ENCODE results near the gene ATP8A2.

Gene ATP8A2

GRCh38 chr13:25886438-25887214 lies 514.9 kb downstream of the ATP8A2 start:
- no peak for DNase-seq (ENCODE audit: low spot score)

DNA sequence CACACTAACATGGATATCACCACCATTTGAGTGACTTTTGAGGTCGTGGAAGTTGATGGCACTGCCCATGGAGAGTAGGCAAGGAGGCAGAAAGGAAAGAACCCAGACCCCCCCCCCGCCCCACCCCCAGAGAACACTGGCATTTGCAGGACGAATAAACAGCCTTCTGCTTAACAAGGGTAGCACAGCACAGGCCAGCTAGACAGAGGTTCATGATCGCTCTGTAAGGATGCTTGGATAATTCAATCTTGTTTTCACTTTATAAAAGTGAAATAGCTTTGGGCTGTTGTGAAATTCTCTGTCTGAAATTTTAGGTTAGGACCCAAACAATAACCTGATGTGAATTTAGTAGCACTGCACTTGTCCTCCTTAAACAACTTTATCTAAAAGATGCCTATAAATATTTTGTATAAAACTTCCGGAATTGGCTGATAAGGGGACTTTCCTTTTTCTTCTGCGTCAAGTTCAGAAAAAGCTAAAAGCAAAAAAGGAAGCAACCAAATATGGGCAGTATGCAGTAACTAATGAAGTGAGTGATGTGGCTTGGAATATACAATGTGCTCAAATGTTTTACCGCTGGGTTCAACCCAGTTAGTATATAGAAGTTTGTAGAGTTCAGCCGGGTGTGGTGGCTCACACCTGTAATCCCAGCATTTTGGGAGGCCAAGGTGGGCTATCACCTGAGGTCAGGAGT lies 516.3 kb downstream of the ATP8A2 start:
- no peak for DNase-seq (ENCODE audit: low spot score)

DNA sequence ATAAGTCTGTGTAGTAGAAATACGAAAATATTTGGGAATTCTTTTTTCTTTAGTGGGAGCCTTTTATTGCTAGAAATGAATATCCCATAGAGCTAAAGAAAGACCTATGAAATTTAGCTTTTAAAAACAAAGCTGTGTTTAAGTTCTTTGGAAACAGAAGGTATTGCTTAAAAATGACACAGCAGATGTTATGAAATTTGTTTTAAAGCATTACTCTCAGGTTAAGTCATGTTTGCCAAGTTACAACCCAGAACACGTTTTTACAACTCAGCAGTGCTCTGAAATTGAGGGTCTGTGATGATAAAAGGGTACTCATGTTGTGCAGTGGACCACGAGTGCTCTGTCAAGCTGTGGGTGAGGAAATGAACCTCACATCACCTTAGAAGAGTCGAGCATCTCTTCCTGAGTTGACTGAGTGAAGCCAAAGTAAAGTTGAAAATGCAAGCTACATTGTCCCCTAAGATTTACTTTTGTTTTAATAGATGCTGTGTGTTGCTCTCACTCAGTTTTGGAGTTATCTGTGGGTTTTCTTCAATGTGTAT lies 519.0 kb downstream of the ATP8A2 start:
- DNase-seq (ENCODE audit: low spot score): no peak

DNA sequence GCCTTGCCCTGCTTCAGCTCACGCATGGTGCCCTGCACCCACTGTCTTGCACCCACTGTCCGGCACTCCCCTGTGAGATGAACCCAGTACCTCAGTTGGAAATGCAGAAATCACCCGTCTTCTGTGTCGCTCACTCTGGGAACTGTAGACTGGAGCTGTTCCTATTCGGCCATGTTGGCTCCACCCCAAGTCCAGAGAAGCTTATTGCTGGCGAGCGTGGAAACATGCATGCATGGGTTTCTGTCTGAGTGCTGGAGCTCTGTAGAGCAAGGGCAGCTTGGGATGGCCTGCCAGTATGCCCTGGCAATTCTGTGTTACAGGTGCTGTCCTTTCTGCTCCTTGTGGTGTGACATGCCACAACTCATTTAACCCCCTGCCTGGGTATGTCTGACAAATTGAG lies 527.2 kb downstream of the ATP8A2 start:
- DNase-seq (ENCODE audit: low spot score): no peak

DNA sequence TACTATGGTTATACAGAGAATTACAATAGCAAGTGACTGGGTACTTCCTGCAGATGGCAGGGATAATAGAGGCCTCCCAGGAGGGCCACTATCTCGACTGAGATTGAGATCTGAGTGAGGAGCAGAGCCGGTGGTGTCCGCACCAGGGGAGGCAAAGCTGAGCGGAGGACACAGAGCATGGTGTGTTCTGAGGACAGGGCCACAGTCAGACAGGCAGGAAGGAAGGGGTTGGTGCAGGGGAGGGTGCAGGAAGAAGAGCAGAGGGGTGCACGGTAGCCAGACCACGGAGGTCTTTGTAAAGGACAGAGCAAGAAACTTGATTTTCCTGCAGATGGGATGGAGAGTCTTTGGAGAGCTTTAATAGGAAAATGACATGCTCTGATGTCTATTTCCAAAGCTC lies 527.7 kb downstream of the ATP8A2 start:
- no peak for DNase-seq (ENCODE audit: low spot score)

DNA sequence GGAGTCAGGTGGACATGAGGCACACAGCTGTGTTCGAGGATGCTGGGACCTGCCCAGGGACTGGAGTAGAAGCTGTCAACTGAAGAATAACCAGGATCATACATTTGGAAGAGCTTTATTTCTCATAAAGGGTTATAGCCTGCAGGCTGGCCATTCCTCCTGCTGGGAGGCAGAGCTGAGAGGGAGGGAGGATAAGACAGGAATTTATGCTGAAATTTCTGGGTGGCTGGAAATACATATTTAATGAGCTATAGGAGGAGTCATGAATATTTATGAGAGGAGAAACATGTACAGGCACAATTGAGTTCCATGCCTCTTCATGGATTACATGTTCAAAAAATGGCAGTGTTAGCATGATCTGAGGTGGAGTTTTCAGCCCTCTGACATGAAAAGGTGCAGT lies 528.2 kb downstream of the ATP8A2 start:
- no peak for DNase-seq (ENCODE audit: low spot score)

DNA sequence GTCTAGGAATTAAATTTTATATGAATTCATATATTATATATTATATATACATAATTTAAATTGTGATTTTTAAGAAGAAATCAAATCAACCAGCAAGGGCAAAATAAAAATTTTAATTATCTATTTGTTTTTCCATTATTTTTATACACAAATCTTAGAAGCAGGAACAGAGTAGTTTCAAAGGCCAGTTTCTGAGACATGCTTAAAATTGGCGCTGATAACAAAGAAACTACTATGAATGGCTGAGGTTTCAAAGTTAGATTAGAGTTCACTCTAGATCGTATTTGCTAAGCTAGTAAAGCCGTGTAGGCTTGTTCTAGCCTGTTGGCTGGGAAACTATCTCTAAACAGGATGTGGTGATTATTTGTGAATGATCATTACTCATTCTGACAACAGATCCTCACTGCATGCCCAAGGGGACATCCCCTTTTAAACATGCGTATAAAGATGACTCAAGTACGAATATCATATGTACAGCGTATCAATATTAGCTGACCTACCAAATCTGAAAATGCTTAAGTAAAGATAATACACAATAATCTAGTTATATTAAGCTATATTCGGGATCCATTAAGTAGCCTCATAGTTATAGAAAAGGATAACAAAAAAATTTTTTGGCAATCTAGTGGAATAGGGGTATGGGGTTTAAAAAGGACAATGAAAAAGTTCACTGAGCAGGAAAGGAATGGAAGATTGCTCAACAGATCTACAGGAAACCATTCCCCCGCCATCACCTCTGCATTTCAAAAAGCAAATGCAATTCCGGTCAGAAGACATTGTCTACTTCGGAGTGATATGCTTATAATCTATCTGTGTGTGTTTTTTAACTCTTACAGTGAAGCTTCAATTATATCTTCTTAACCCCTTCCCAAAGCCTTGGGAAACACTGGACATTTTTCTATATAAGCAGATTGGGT lies 529.9 kb downstream of the ATP8A2 start:
- DNase-seq (ENCODE audit: low spot score): no peak

DNA sequence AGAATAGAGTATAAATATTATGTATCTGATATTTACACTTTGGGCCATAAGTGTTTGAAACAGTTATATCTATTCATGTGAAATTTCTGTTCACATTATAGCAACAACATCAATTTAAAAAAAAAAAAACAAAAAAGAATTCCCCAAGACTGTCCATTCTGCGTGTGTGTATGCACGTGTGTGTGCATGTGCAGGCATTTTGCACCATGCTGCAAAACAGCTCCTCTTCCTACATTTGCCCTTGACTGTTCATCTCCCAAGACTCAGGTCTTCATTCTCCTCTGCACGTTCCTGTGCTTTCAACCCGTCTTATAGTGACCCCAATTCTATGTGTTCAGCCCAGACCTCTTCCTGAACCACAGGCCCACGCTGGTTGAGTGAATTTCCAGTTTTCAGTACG lies 530.7 kb downstream of the ATP8A2 start:
- DNase-seq (ENCODE audit: low spot score): no peak

DNA sequence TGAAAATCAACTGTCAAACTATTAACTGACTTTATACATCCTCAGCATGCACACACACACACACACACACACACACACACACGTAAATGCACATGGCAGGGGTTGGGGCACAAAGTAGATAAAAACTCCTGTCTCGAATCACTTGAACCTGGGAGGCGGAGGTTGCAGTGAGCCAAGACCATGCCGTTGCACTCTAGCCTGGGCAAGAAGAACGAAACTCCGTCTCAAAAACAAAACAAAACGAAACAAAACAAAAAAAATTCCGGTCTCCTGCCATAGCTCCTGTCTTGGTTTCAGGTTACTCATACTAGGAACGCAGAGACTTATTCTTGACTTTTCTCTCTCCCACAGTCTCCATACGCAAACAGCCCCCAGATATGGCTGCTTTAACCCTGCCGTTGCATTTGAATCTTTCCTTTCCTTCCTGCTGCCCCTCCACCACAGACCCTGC lies 531.1 kb downstream of the ATP8A2 start:
- no peak for DNase-seq (ENCODE audit: low spot score)

DNA sequence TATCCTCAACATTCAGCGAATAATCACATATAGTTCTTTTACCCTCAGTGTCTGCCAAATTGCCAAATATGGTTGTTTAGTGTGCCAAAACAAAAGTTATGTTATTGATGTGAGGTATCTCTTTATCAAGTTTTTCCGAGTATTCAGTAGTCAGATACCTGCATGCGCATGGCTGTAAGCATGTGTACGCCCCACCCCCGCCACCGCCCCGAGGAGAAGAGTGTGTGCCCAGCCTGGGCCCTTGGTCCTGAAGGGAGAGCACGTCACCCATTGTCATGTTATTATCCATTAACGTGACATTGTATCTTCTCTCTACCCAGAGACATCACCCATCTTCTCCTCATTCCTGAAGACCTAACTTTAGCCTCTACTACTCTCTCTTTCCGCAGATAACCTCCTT lies 533.1 kb downstream of the ATP8A2 start:
- no peak for DNase-seq (ENCODE audit: low spot score)

DNA sequence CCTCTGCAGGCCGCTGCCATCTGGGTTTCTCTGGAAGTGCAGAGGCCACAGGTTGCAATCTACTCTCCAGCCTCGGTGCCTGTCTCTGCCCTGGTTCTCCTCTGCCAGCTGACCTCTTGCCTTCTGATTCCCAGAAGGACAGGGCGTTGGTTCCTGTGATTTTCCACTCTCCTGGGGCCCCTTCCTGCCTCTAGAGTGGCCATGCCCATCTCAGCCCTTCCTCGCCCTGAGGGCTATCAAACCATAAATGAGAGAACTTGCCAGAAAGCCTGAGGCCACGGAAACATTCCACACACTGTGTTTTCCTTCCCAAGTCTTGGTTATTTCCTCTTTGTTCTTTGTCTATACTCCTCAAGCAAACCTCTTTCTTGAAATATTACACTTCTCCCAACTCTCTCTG lies 533.8 kb downstream of the ATP8A2 start:
- no peak for DNase-seq (ENCODE audit: low spot score)

- no peak for DNase-seq (ENCODE audit: low spot score)
Observed at GRCh38 chr13:25906191-25906661, 534.5 kb downstream of the ATP8A2 start.

DNA sequence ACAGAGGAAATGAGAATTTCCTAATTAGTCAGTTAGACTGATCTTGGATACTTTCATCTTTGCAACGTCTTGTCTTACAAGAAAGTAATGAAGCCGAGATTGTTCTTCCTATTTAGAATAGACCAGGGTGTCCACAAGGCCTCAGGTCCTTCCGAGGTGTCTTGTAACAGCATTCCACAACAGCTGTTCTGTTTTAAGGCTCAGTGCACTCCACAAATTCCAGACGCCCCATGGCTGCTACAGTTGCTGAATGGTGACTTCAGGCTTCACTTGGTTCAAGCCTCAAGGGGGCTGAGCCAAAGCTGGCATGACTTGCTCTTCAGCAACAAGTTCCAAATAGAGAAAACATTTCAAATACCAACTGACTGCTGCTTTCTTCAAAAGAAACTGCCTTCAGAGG lies 536.6 kb downstream of the ATP8A2 start:
- no peak for DNase-seq (ENCODE audit: low spot score)

DNA sequence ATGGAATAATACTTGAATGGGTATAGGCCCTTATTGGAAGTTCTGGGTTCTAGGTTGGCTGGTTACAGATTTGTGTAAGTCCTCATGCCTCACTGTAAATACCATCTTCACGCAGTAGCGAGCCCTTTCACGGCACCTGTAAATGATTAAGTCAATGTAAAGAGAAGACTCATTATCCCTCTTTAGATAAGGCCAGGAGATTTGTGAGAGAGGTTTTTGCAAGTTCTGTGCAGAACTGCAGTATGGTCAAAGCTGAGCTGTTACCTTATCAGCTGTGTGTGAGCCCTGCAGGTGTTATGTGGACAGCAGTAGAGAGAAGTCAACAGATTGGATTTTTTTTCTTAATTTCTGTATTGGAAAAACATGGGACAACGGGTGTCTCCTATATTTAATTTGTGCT lies 538.5 kb downstream of the ATP8A2 start:
- DNase-seq (ENCODE audit: low spot score): no peak

DNA sequence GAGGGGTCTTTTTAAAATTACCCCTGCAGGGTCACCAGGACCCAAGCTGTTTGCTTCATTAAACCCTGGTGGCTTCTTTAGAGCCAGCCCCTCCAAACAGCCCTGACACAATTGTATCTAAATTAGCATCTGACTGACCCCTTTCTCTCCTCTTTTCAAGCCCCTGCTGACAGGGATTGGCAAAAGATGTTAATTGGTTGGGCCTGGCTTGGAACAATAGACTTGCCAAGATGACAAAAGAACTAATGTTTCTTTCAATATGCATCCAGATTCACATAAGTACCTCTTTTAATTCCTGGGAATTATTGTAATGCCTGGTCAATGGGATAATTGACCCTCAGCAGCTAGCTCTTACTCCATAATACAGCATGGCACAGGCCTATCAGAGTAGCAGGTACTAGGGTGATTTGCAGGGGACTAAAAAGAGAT lies 539.2 kb downstream of the ATP8A2 start:
- DNase-seq (ENCODE audit: low spot score): no peak

- DNase-seq (ENCODE audit: low spot score): no peak
Observed at GRCh38 chr13:25912961-25913360, 541.2 kb downstream of the ATP8A2 start.

DNA sequence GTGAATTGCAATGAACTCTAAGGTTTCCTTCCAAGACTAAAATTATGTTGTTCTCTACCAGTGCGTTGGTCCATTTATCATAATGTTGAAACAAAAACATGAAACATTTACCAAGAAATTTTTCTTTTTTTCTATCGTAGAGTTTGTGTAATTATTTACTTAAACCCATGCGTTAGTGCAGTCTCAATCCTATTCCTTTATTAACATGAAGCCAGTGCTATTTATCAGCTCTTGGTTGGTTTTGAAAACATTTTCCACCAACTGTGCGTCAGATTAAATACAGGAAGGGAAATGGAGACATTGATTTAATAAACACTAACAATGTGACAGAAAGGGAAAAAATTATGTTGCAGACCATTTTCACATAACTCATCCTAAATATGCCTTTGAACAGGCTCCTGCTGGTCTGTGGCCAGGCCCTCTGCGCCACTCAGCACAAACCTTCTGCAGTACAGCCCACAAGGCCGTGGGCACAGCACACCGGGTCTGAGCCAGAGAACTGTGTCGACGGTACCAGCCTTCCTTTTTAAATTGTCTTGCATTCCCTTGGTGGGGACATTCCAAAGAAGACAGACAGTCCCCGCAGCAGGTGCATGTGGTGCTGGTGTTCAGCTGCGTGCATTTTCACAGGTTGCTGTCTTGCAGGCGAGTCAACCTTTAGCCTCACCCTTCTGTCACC lies 544.2 kb downstream of the ATP8A2 start:
- no peak for DNase-seq (ENCODE audit: low spot score)

- DNase-seq (ENCODE audit: low spot score): no peak
Observed at GRCh38 chr13:25920277-25920676, 548.5 kb downstream of the ATP8A2 start.

GRCh38 chr13:25920931-25921330 lies 549.2 kb downstream of the ATP8A2 start:
- no peak for DNase-seq (ENCODE audit: low spot score)

- no peak for DNase-seq (ENCODE audit: low spot score)
Observed at GRCh38 chr13:25922376-25922775, 550.6 kb downstream of the ATP8A2 start.
